Left colon (tissue), 2 donors: Measurements from ENCODE around the gene SPOCD1. TPM values are rescaled to one million over a fixed set of nuclear protein-coding genes. Genes with fewer than 3 reads are reported as not detected.
"Not testable (repeated sequence)": the region's sequence is repeated elsewhere in the genome, so short reads cannot be mapped to it uniquely, and the experiment has no call there.

Source experiments
- ATAC-seq: fragments of 200-7000 bp; cut with Tn5 transposase; one replicate; pipeline ENCODE4 v1.9.1; 2020; ENCODE audit warnings: mild to moderate bottlenecking, moderate library complexity
- DNase-seq, 2 donors: peaks; one replicate each; pipeline ENCODE4 v3.0.0-alpha.2; 2020
- intact Hi-C, 2 donors: fragments of 100-400 bp; cut with DNase I in 1 of 2; cut with micrococcal nuclease in 1 of 2; formaldehyde crosslinking; loops; one replicate each; pipeline versions ENCODE4 v1.11.2 to v1.14.0; 2022; cut with DNase I, micrococcal nuclease
- total RNA-seq, 2 donors: library from RNA; stranded (reverse); fragmentation: NEBNext Ultra II Directional; extraction: Animal tissue kit (Norgen Biotek cat#: 25700); gene quantifications; one replicate each; pipeline ENCODE4 v1.2.1, GENCODE V29; 2021
- donor health status: DM: no; HTN: no; CAD: no.
- donor health status: DM: yes; HTN: yes; CAD: no.

SPOCD1 gene
- total RNA-seq, 2 donors from 2014 or later, result 0.45 to 0.79 TPM

DNA sequence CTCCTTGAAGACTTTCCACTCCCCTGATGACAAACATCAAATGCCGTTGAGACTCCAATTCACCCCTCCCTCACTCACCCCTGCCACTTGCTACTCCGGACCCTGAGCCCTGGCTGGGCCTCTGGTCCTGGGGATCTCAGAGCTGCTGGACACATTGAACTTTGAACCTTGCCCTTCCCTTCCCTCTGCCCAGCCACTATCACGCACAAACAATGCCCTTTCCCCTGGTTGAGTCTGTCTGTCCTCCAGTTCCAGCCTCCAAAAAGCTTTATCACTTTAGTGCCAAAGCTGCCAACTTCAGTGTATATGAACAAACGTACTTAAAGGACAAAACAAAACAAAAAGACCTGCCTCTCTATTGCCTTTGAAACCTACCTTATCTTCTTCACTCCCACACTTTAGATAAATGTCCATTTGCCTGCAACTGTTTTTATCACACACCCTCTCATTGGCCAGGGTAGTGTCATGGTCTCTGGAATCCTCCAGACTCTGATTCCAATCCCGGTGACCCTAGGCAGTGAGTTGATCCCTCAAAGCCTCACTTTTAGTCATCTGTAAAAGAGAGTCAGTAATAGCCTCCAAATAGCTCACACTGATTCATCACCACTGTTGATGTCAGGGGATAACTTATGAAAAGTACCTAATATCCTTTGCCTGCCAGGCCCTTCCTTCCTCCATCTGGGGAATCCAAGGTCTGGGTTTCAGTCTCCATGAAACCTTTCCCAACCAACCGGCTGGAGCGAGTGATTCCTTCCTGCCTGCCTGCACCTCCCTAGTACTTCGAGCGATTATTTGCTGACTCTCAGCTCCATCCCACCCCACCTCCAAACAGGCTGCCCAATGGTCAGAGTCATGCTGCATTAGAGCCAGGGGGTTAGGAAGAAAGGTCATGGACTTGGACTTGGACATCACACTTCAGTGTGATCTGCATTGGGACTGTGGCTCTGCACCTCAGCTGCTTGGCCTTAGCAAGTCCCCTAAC lies 15.9 kb upstream of the SPOCD1 start:
- peak; percentile 79 for ATAC-seq
- DNase-seq, result no peak
- intact Hi-C loops, result no loop called here

DNA sequence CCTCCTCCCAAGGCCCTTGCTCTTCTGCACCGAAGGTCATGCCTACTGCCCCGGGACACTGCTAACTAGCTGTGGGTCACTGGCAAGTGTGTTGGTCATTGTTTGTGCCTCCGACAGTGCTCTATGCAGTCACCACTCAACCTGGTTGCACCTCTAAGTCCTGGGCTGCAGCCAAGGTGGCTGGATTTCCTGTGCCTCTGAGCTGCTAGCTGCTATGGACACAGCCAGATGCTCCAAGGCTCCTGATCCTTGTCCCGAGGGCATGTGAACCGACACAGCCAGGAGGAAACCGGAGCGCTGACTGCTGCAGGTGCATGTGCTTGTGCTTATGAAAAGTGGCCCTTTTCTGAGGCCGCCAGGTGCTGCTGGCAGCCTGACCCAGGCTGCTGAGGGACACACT lies 14.7 kb upstream of the SPOCD1 start:
- ATAC-seq (no peak), DNase-seq (no peak)
- intact Hi-C loops, result no loop called here

DNA sequence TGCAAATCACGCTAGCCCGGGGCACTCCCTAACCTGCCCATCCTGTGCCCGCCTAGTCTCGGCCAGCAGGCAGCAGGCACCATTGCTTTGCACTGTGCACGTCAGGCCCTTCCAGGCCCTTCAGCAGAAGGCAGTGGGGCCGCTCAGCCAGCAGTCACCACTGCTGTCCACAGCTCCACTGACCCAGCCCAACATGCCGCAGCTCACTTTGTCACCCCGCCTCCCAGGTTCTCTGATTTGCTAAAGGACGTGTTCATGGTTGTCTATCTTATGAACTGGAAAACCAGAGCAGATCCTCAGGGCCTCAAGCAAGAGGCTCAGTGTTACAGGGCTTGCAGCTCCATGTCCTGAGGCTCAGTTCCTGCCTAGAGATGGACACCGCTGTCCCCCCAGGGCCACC lies 14.2 kb upstream of the SPOCD1 start:
- no peak for ATAC-seq
- no peak for DNase-seq
- intact Hi-C loops, result no loop called here

DNA sequence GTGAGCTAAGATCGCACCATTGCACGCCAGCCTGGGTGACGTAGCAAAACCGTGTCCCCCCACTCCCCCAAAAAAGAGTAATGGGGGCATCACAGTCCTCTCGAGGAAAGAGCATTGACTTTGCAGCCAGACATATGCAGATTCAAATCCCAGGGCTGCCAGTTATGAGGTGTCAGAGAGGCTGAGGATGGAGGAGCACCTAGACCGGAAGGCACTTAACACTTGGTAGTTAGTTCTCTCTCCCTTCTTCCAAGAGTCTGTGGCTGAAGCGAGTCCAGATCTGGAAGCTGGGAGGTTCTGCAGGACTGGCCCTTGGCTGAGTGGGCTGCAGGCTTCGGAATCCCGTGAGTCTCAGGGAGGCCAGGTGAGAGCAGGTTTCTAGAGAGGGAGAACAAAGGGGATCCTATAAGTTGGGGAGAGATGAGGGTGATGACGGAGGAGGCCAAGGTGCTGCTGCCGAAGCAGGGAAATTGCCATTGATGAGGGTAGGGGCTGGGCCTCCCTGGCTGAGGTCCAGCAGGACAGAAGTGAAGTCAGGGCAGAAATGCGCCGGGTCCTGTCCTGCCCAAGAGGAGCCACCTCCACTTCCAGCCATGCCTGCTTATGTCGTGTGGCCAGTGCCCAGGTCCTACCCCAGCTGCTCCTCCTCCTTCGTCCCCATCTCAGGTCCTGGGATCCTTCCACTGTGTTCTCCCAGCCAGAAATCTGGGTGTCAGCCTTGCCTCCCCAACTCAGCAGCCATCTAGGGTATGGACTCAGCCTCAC lies 13.3 kb upstream of the SPOCD1 start:
- no peak for DNase-seq
- ATAC-seq, result no peak
- intact Hi-C loops, result no loop called here

DNA sequence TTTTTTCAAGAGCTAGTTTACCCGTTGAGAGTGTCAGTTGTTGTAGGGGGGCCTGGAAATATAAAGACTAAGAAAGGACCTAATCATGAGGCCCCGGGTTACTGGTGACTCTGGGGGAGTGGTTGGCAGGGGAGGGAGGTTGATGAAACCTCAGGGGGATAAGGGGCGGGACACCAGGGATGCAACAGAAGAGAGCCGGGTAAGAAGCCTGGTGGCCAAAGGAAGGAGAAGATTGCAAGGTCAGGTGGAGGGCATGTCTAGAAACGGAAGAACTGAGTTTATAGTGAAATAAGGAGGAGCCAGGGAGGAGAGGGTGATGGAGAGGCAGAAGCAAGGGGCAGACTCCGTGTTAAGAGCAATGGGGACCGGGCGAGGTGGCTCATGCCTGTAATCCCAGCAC lies 12.5 kb upstream of the SPOCD1 start:
- intact Hi-C loops, result no loop called here
- ATAC-seq (no peak), DNase-seq (no peak)

DNA sequence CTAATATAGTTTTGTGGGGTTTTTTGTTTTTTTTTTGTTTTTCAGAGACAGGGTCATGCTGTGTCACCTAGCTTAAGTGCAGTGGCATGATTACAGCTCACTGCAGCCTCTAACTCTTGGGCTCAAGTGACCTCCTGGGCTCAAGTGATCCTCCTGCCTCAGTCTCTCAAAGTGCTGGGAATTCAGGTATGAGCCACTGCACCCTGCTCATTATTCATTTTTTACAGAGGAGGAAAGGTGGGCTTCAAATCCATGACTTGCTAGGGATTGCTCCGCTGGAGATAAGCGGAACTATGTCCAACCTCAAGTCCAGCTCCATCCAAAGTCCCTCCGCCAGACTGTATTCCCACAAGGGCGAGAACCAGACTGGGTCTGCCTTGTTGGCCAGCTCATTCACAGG lies 8.0 kb upstream of the SPOCD1 start:
- intact Hi-C loops, result no loop called here
- no peak for DNase-seq
- ATAC-seq, result no peak

DNA sequence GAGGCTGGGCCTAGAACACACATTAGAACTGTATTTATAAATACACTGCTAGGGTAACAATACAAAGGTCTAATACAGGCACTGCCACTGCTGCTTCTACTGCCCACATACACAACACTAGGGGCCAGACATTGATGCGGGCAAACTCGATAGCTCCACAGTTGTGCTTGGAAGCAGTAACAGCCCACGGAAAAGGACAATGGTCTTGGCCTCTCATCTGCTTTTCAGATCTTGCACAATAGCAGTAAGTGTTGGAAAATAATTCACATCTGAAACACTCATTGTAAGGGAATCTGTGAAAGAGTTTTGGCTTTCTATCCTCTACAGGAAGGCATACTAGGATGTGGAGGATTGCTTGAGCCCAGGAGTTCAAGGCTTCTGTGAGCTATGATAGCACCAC lies 6.9 kb upstream of the SPOCD1 start:
- ATAC-seq, result no peak
- DNase-seq, result no peak
- intact Hi-C loops, result no loop called here

DNA sequence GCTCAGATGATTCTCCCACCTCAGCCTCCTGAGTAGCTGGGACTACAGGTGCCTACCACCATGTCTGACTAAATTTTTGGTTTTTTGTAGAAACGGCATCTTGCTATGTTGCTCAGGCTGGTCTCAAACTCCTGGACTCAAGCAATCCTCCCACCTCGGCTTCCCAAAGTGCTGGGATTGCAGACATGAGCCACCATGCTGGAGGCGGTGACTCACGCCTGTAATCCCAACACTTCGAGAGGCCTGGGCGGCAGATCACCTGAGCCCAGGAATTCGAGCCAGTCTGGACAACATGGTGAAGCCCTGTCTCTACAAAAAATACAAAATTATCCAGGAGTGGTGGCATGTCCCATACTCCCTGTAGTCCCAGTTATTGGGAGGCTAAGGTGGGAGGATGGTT lies 4.4 kb upstream of the SPOCD1 start:
- ATAC-seq, intact Hi-C loops, DNase-seq: not testable (repeated sequence)

DNA sequence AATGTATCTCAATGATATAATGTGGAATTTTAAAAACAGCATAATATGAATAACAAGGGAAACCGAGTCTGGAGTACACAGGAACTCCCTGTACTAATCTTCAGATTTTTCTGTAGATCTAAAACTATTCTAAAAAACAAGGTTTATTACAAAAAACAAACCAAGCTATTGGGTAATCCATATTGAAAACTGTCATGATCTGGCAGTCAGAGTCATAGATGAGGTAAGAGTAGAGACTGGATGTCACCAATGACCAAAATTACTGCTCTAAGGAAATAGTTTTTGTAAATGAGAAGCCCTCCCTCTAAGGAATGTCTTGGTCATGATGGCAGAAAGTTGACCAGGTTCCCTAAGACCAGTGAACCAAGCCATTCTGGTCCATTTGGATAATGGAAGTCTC lies 2.4 kb upstream of the SPOCD1 start:
- intact Hi-C loops, result loop anchor here in 1 of 2 donors (10.0 kb wide), 2 partner anchors 97 to 147 kb away; no protein-coding TSS in a partner anchor
- ATAC-seq, result no peak
- DNase-seq, result no peak

DNA sequence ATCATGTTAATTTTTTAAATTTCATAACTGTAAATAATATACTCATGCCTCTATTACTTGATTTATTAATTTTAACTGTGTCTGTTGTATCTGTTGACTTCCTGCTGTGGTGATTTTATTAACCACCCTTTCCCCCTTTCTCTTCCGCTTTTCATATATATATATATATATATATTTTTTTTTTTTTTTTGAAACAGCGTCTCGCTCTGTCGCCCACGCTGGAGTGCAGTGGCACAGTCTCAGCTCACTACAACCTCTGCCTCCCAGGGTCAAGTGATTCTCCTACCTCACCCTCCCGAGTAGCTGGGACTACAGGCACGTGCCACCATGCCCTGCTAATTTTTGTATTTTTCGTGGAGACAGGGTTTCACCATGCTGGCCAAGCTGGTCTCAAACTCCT lies 1.1 kb upstream of the SPOCD1 start:
- intact Hi-C loops, result loop anchor here in 1 of 2 donors (10.0 kb wide), 2 partner anchors 98 to 148 kb away; no protein-coding TSS in a partner anchor
- not testable (repeated sequence) for DNase-seq, ATAC-seq

DNA sequence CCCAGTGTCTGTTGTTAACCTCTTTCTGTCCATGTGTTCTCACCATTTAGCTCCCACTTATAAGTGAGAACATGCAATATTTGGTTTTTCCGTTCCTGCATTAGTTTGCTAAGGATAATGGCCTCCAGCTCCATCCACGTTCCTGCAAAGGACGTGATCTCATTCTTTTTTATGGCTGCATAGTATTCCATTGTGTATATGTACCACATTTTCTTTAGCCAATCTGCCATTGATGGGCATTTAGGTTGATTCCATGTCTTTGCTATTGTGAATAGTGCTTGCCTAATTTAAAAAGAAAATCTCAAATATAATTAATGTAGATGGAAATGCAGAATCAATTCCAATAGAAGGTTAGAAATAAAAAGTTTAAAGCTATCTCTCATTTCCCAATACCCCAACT lies 679 bp upstream of the SPOCD1 start:
- ATAC-seq, DNase-seq: not testable (repeated sequence)
- intact Hi-C loops, result loop anchor here in 1 of 2 donors (10.0 kb wide), 2 partner anchors 98 to 148 kb away; no protein-coding TSS in a partner anchor

DNA sequence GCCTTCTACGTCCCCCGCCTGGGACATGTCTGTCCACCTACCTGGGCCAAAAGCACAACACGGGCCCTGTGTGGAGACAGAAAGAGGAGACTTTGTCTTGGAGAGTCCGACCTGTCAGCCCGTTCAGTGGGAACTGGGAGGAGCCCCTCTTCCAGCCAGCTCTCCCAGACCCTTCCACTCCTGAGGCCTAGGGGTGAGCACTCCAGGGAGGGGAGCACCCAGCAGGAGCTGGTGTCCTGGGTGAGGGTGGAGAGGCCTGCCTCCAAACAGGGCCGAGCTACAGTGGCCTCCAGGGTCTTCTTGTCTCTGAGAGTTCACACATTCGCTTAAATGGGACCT lies 546 bp downstream of the SPOCD1 start:
- no peak for ATAC-seq
- intact Hi-C loops, result loop anchor here in 1 of 2 donors (10.0 kb wide), 2 partner anchors 100 to 150 kb away; no protein-coding TSS in a partner anchor
- no peak for DNase-seq

DNA sequence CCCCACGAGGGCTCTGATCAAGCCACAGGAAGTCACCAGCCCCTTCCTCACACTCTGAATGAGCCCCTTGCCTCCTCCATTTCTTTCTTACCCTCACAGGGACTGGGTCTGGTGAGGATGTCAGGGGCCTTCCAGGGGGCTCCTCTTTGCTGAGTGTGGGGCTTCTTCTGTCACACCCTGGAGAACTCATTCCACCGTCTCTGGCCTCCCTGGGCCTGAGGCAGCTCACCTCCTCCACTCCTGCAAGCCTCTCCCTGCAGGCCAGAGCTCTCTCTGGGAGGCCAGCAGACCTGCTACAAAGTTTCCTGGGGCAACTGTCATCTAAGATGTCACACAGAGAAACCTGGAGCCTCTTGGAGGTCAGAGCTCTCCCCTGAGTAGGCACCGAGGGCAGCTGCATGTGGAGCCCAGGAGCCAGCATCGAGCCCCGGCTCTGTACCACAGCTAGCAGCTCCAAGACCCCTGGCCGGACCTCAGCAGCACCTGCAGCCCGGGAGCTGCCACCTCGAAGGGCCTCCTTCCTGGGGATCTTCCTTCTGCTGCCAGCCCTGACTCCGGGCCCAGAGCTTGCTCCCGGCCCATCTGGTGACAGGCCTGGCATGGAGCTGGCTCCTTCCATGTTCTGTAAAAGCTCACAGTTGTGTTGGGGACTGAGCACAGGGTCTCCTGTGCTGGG lies 1.1 kb downstream of the SPOCD1 start:
- no peak for ATAC-seq
- no peak for DNase-seq
- intact Hi-C loops, result loop anchor here in 1 of 2 donors (10.0 kb wide), 2 partner anchors 100 to 150 kb away; no protein-coding TSS in a partner anchor

DNA sequence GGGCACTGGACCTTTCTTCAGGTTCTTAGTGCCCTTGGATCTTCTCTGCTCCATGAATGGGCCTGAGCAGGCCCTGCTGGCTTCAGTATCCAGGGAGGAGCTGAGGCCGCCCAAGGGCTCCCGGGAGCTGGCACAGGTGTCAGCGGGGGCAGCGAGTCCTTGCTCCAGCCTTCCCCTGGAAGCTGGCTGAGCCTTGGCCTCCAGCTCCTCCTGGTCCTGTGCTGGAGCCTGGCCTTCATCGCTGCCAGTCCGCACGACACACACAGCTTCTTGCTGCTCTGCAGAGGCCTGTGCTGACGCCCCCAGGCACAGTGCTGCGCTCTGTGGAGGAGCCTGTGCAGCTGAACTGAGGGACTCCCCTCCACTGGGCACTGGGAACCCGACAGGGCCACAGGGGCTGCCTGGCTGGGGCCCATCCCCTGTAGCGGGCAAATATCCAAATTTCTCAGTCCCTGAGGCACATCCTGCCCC lies 1.7 kb downstream of the SPOCD1 start:
- ATAC-seq (no peak), DNase-seq (no peak)
- intact Hi-C loops, result loop anchor here in 1 of 2 donors (10.0 kb wide), 2 partner anchors 101 to 151 kb away; no protein-coding TSS in a partner anchor

DNA sequence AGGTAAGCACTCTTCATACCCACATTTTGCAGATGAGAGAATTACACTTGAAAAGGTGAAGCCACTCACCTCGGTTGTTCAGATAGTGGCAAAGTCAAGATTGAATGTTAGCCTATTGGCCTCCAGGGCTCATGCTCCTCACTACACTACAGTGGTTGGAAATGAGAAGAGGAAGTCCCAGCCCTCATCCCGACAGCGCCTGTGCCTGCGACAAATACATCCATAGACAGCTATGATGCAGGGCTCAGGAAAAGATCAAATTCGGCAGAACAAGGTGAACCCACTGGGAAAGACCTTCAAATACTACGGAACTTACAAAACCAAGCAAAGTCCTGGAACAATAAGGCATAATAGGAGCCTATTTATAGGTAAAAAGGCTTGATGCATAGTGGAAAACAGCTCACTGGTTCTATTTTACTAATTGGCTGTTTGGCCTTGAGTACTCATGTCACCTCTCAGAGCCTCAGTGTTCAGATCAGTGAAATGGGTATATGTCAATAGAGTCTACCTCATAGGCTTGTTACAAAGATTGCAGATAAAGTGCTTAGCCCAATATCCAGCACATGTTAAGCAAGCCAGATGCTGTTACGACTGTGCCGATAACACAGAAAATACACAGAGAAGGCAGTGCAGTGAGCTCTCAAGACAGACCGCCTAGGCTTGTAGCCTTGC lies 3.5 kb downstream of the SPOCD1 start:
- intact Hi-C loops, result loop anchor here in 1 of 2 donors (10.0 kb wide), 2 partner anchors 103 to 153 kb away; no protein-coding TSS in a partner anchor
- DNase-seq (no peak), ATAC-seq (no peak)

DNA sequence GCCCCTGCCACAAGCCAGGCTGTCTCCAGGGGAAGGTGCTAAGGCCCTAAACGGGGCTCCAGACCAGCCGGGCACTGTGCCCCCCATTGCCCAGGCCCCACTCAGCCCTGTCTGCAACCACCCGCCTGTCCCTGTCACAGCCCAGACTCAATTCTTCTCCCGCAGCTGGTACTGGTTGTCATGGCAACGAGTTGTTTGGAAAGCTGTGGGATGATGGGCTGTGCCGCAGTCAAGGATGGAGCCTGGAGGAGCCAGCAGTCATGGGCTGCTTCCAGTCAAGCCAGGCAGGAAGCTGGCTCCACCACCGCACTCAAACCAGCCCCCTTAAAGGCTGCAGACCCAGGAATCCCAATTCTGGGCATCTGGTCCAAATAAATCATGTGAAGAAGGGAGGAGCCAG lies 4.2 kb downstream of the SPOCD1 start:
- DNase-seq (no peak), ATAC-seq (no peak)
- intact Hi-C loops, result loop anchor here in 1 of 2 donors (10.0 kb wide), 2 partner anchors 103 to 153 kb away; no protein-coding TSS in a partner anchor

DNA sequence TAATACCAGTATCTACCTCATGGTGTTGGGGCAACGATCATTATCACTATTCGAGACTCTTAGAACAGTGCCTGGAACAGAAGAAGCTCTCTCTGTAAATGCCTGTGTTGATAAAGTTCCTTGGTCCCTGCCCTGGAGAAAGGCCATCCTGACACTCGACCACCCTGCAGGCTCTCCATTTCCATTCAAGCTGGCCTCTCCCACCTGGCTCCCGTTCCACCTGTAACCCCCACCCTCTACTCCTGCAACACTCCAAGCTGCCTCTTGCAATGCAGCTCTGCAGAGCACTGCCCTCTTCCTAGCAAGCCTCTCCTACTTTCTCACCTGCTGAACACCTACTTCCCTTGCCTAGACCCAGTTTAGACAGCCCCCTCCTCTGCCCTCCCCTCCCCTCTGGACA lies 6.1 kb downstream of the SPOCD1 start:
- DNase-seq, result no peak
- intact Hi-C loops, result loop anchor here in 1 of 2 donors (10.0 kb wide), 2 partner anchors 105 to 155 kb away; no protein-coding TSS in a partner anchor
- no peak for ATAC-seq
